GM12878 (cell line): ENCODE measurements around the gene GALNT18. TPM values are rescaled to one million over a fixed set of nuclear protein-coding genes. Genes with fewer than 3 reads are reported as not detected.

Experiments used
- ATAC-seq: fragments of 200-7000 bp; cut with Tn5 transposase; 3 replicates; pipeline ENCODE4 v1.9.1; 2020; ENCODE audit warnings: mild to moderate bottlenecking, moderate library complexity
- BruUV-seq: library from RNA; stranded (reverse); fragments of 400-500 nt; replicated peaks from 2 replicates; lab custom pipeline; 2021; lab: Mats Ljungman, UMichigan
- CTCF ChIA-PET: fragments of 300-600 bp; sonication (Branson Sonifier 250); formaldehyde crosslinking; extraction: SDS; loops from one replicate; lab custom pipeline; 2021; ENCODE audit warnings: inconsistent platforms; lab: Yijun Ruan, JAX
- POLR2A ChIA-PET: fragments of 350-600 bp; formaldehyde crosslinking; extraction: SDS; loops from one replicate; lab custom pipeline; 2021; ENCODE audit warnings: inconsistent platforms; lab: Charles Lee
- RAD21 ChIA-PET: fragments of 300-600 bp; sonication (Branson Sonifier 250); formaldehyde crosslinking; loops from one replicate; lab custom pipeline; 2023; ENCODE audit warnings: antibody characterized with exemption; ENCODE audit not compliant: unreplicated experiment; lab: Charles Lee
- SMC1A ChIA-PET: fragments of 300-600 bp; sonication (Branson Sonifier 250); formaldehyde crosslinking; loops from one replicate; lab custom pipeline; 2023; ENCODE audit not compliant: unreplicated experiment, uncharacterized antibody; lab: Charles Lee
- DNase-seq: peaks from one replicate; pipeline ENCODE4 v3.0.0-alpha.2; 2011; ENCODE audit warnings: low read depth, low spot score
- FAIRE-seq: peaks from 3 replicates; lab custom pipeline; 2011; peaks lifted over from hg19 to GRCh38; lab: Jason Lieb, UNC
- H2AFZ ChIP-seq: 2 replicates; pipeline ENCODE4 v1.6.0; 2011; ENCODE audit warnings: low read depth, low read length, control low read depth; ENCODE audit not compliant: control insufficient read depth
- H3K27ac ChIP-seq: 2 replicates; pipeline ENCODE4 v1.5.1; 2011; ENCODE audit warnings: control low read depth; ENCODE audit not compliant: control insufficient read depth, insufficient read depth
- H3K27me3 ChIP-seq, 2 experiments: replicated peaks in 1 of 2; 2 replicates each; pipeline versions ENCODE4 v1.6.0 to v1.6.1; 2011; ENCODE audit warnings: low read length in 1 of 2; ENCODE audit not compliant: control insufficient read depth in 2 of 2, insufficient read depth in 2 of 2
- H3K36me3 ChIP-seq, 2 experiments: 2 replicates each; pipeline ENCODE4 v1.5.1; 2011; ENCODE audit warnings: low read length in 1 of 2; ENCODE audit not compliant: control insufficient read depth in 2 of 2, insufficient read depth in 2 of 2
- H3K4me1 ChIP-seq: 2 replicates; pipeline ENCODE4 v1.6.1; 2011; ENCODE audit warnings: mild to moderate bottlenecking, low read length, moderate library complexity, mixed read lengths; ENCODE audit not compliant: control insufficient read depth, insufficient read depth
- H3K4me2 ChIP-seq: 2 replicates; pipeline ENCODE4 v1.6.0; 2011; ENCODE audit warnings: control low read depth; ENCODE audit not compliant: control insufficient read depth, insufficient read depth
- H3K4me3 ChIP-seq: fragments of 200-600 bp; sonication (generic); 2 replicates; pipeline ENCODE4 v1.5.1; 2016
- H3K79me2 ChIP-seq: 2 replicates; pipeline ENCODE4 v1.6.0; 2011; ENCODE audit warnings: low read length; ENCODE audit not compliant: control insufficient read depth, insufficient read depth
- H3K9ac ChIP-seq: 2 replicates; pipeline ENCODE4 v1.8.0; 2011; ENCODE audit warnings: low read length, control low read depth, mixed read lengths; ENCODE audit not compliant: control insufficient read depth, insufficient read depth
- H3K9me3 ChIP-seq: replicated peaks from 3 replicates; pipeline ENCODE4 v1.5.1; 2011; ENCODE audit warnings: mild to moderate bottlenecking, low read length; ENCODE audit not compliant: control insufficient read depth, insufficient read depth
- H4K20me1 ChIP-seq: 2 replicates; pipeline ENCODE4 v1.6.0; 2011; ENCODE audit not compliant: control insufficient read depth, insufficient read depth
- ATF7 ChIP-seq: fragments of 450-650 bp; IDR thresholded peaks from 2 replicates; pipeline ENCODE4 v1.6.1; 2016; ENCODE audit warnings: low read depth, mild to moderate bottlenecking
- CBX5 ChIP-seq: sonication (generic); IDR thresholded peaks from 2 replicates; pipeline ENCODE4 v1.6.1; 2016; ENCODE audit warnings: low read depth, moderate library complexity, mild to moderate bottlenecking, inconsistent platforms
- CEBPZ ChIP-seq: fragments of 150-350 bp; IDR thresholded peaks from 2 replicates; pipeline ENCODE4 v1.6.1; 2016; ENCODE audit warnings: low read depth, low read length
- ELK1 ChIP-seq: IDR thresholded peaks from 2 replicates; pipeline ENCODE4 v1.6.1; 2012; ENCODE audit warnings: low read depth, low read length, improper control_type of control experiment
- EP300 ChIP-seq, 2 experiments: fragments of 150-350 bp in 1 of 2; IDR thresholded peaks; 2 replicates each; pipeline ENCODE4 v1.6.1; 2011 to 2012; ENCODE audit warnings: low read depth in 2 of 2, low read length in 2 of 2, borderline replicate concordance in 1 of 2, improper control_type of control experiment in 1 of 2, inconsistent platforms in 1 of 2; ENCODE audit not compliant: control insufficient read depth in 1 of 2
- GABPA ChIP-seq: IDR thresholded peaks from 2 replicates; pipeline ENCODE4 v1.6.1; 2014; ENCODE audit warnings: antibody characterized with exemption, low read depth, mild to moderate bottlenecking, inconsistent platforms
- KDM1A ChIP-seq: fragments of 200-600 bp; sonication (generic); IDR thresholded peaks from 2 replicates; pipeline ENCODE4 v1.6.1; 2016; ENCODE audit warnings: borderline replicate concordance
- MEF2B ChIP-seq: fragments of 450-650 bp; IDR thresholded peaks from 2 replicates; pipeline ENCODE4 v1.6.1; 2018; ENCODE audit warnings: mild to moderate bottlenecking, moderate library complexity; ENCODE audit not compliant: partially characterized antibody, poor library complexity, severe bottlenecking
- NFYA ChIP-seq: IDR thresholded peaks from 2 replicates; pipeline ENCODE4 v1.6.1; 2011; ENCODE audit warnings: low read depth, mild to moderate bottlenecking, low read length, improper control_type of control experiment, borderline replicate concordance
- PBX3 ChIP-seq: IDR thresholded peaks from 2 replicates; pipeline ENCODE4 v1.6.1; 2011; ENCODE audit warnings: mild to moderate bottlenecking, low read depth, low read length, moderate library complexity; ENCODE audit not compliant: insufficient replicate concordance
- POLR2AphosphoS5 ChIP-seq: IDR thresholded peaks from 2 replicates; pipeline ENCODE4 v1.6.1; 2011; ENCODE audit warnings: mild to moderate bottlenecking, low read length, inconsistent platforms
- RELB ChIP-seq: fragments of 450-650 bp; IDR thresholded peaks from 2 replicates; pipeline ENCODE4 v1.6.1; 2017; ENCODE audit warnings: low read depth, mild to moderate bottlenecking, moderate library complexity
- SPI1 ChIP-seq: IDR thresholded peaks from 2 replicates; pipeline ENCODE4 v1.6.1; 2011; ENCODE audit warnings: low read depth, mild to moderate bottlenecking, low read length, moderate library complexity, borderline replicate concordance; ENCODE audit not compliant: insufficient read depth
- WGBS: methylation state at CpG from one replicate; pipeline ENCODE4 v1.1.6; 2016; ENCODE audit warnings: low lambda C conversion rate; ENCODE audit not compliant: insufficient replicate concordance, insufficient coverage; ENCODE audit errors: missing lambda C conversion rate; 5-methylcytosine and 5-hydroxymethylcytosine counted together
- in situ Hi-C: fragments of 300-500 bp; cut with MboI; formaldehyde crosslinking; loops from 9 replicates; pipeline ENCODE4 v1.14.3; 2018; ENCODE audit warnings: mixed read lengths
- intact Hi-C: fragments of 100-400 bp; cut with micrococcal nuclease; formaldehyde crosslinking; loops from one replicate; pipeline ENCODE4 v1.14.2; 2022; ENCODE audit not compliant: unreplicated experiment
- polyA plus RNA-seq, 11 experiments: library from polyadenylated mRNA; depleted of rRNA in 4 of 11; unstranded in 6 of 11; stranded (reverse) in 5 of 11; fragments of >200 nt; fragmentation: Nextera tagmentation in 4 of 11; fragmentation: Illumina TruSeq in 1 of 11; extraction: Ambion mirVana in 4 of 11; extraction: Trizol in 1 of 11; gene quantifications; 1 replicate in 1 of 11; 2 replicates in 10 of 11; pipeline versions ENCODE4 v1.2.1 to v1.2.3, GENCODE V29; 2011 to 2016; ENCODE audit warnings: inconsistent platforms in 2 of 11, missing spikeins in 2 of 11, low read depth in 1 of 11
- total RNA-seq, 4 experiments: library from RNA; depleted of rRNA in 3 of 4; stranded (reverse); fragments of >200 nt in 3 of 4; fragmentation: Illumina TruSeq in 1 of 4; extraction: Trizol in 1 of 4; gene quantifications; 2 replicates each; pipeline versions ENCODE4 v1.2.1 to v1.2.3, GENCODE V29; 2013 to 2021

Gene GALNT18
- total and polyA plus RNA-seq, 10 of the 15 experiments (the other 5 are each of a cell fraction or from before 2014, with no cell fraction given): 1.2 to 14.2 (median 6.3) TPM

- H3K9me3 ChIP-seq: no peaks in the 10 kb centered on the region
- H3K79me2 ChIP-seq: peaks cover 1% of the 10 kb centered on the region; the same call in 1 of the 2 replicates
- ChIA-PET RAD21 (no interaction called here), POLR2A (no interaction called here), SMC1A (no interaction called here), CTCF (no interaction called here)
- ATAC-seq: no peak
- in situ Hi-C loops (no loop called here), intact Hi-C loops (no loop called here)
- H3K4me1 ChIP-seq: peaks cover 3% of the 10 kb centered on the region
- no peak overlapping the region for H3K4me3 ChIP-seq
- no peaks in the 10 kb centered on the region for H3K27me3 ChIP-seq
- H2AFZ ChIP-seq: no peak overlapping the region
- FAIRE-seq: no peak
- H3K4me2 ChIP-seq: no peak overlapping the region
- H4K20me1 ChIP-seq: no peaks in the 10 kb centered on the region
- no peak for DNase-seq
- H3K36me3 ChIP-seq: peaks cover 2 to 3% of the 10 kb centered on the region in 2 experiments; a peak in 3 of 4 replicates
- no TSS peak for BruUV-seq
- WGBS: 62% methylated on average over 3 of the region's 3 CpGs
- no peak overlapping the region for H3K27ac ChIP-seq
- no peak overlapping the region for H3K9ac ChIP-seq
- no peak for TF ChIP-seq ELK1
- no peak for TF ChIP-seq MEF2B
- TF ChIP-seq GABPA: no peak
- TF ChIP-seq NFYA: no peak
- no peak for TF ChIP-seq KDM1A
- TF ChIP-seq ATF7: no peak
- no peak for TF ChIP-seq SPI1
- TF ChIP-seq PBX3: no peak
- TF ChIP-seq EP300 (IDR thresholded peaks at IDR 0.05; ENCODE audit: borderline replicate concordance in 1 of 2, control insufficient read depth in 1 of 2, low read depth in 2 of 2, low read length in 2 of 2): no peak
- TF ChIP-seq RELB: no peak
- TF ChIP-seq POLR2AphosphoS5: no peak
- TF ChIP-seq CEBPZ: no peak
- no peak for TF ChIP-seq CBX5
Observed at GRCh38 chr11:11449327-11449726, 172.5 kb downstream of the GALNT18 start.
